MM.1S (cell line): ENCODE data around the gene CLIC1.
A peak's percentile ranks its signal among the peaks of the same experiment; 100 is the strongest.

ENCODE experiments used
- DNase-seq: peaks from one replicate; pipeline ENCODE4 v3.0.0-alpha.2; 2015
- H2AFZ ChIP-seq: fragments of 300-600 bp; sonication (generic); 2 replicates; pipeline ENCODE4 v1.6.0; 2016; ENCODE audit warnings: antibody characterized with exemption, low read length
- H3F3A ChIP-seq: fragments of 300-600 bp; sonication (generic); 2 replicates; pipeline ENCODE4 v1.6.1; 2016; ENCODE audit warnings: mild to moderate bottlenecking, antibody characterized with exemption, low read length, moderate library complexity, mixed read lengths; ENCODE audit not compliant: insufficient read depth
- H3K27ac ChIP-seq: fragments of 300-600 bp; sonication (generic); 2 replicates; pipeline ENCODE4 v1.5.1; 2016; ENCODE audit warnings: mild to moderate bottlenecking, low read length
- H3K27me3 ChIP-seq: fragments of 300-600 bp; sonication (generic); replicated peaks from 2 replicates; pipeline ENCODE4 v1.6.0; 2016; ENCODE audit warnings: low read length; ENCODE audit not compliant: insufficient read depth
- H3K36me3 ChIP-seq: fragments of 300-600 bp; sonication (generic); replicated peaks from 2 replicates; pipeline ENCODE4 v1.6.1; 2016; ENCODE audit warnings: mild to moderate bottlenecking, low read length, mixed read lengths; ENCODE audit not compliant: insufficient read depth
- H3K4me1 ChIP-seq: fragments of 300-600 bp; sonication (generic); 2 replicates; pipeline ENCODE4 v1.6.1; 2016; ENCODE audit warnings: low read length, mixed read lengths
- H3K4me2 ChIP-seq: fragments of 300-600 bp; sonication (generic); 2 replicates; pipeline ENCODE4 v1.6.0; 2016; ENCODE audit warnings: low read depth, low read length
- H3K4me3 ChIP-seq: fragments of 300-600 bp; sonication (generic); 2 replicates; pipeline ENCODE4 v1.5.1; 2016; ENCODE audit warnings: low read length, mixed read lengths
- H3K79me2 ChIP-seq: fragments of 300-600 bp; sonication (generic); 2 replicates; pipeline ENCODE4 v1.6.1; 2016; ENCODE audit warnings: mixed run types, low read length, mixed read lengths
- H3K9ac ChIP-seq: fragments of 300-600 bp; sonication (generic); 2 replicates; pipeline ENCODE4 v1.6.1; 2016; ENCODE audit warnings: low read length, mixed read lengths
- H3K9me2 ChIP-seq: fragments of 300-600 bp; sonication (generic); replicated peaks from 2 replicates; pipeline ENCODE4 v1.6.1; 2016; ENCODE audit warnings: mild to moderate bottlenecking, low read length, mixed read lengths; ENCODE audit not compliant: insufficient read depth
- H3K9me3 ChIP-seq: fragments of 300-600 bp; sonication (generic); replicated peaks from 2 replicates; pipeline ENCODE4 v1.6.1; 2016; ENCODE audit warnings: mild to moderate bottlenecking, low read length, mixed read lengths; ENCODE audit not compliant: insufficient read depth
- H4K20me1 ChIP-seq: fragments of 300-600 bp; sonication (generic); 2 replicates; pipeline ENCODE4 v1.6.1; 2016; ENCODE audit warnings: mild to moderate bottlenecking, low read length, moderate library complexity, mixed read lengths; ENCODE audit not compliant: insufficient read depth
- EZH2 ChIP-seq: fragments of 300-600 bp; sonication (generic); optimal IDR thresholded peaks from 2 replicates; pipeline ENCODE3; 2017; ENCODE audit warnings: low read depth, mild to moderate bottlenecking, antibody characterized with exemption, low read length, mixed read lengths
- EZH2phosphoT487 ChIP-seq: fragments of 300-600 bp; sonication (generic); IDR thresholded peaks from 2 replicates; pipeline ENCODE4 v1.6.1; 2018; ENCODE audit warnings: antibody characterized with exemption, low read length
- TF ChIP-seq, protein P1 (sequence below): fragments of 300-600 bp; sonication (generic); IDR thresholded peaks from 2 replicates; pipeline ENCODE4 v1.5.1; 2016; ENCODE audit warnings: antibody characterized with exemption, low read length, mixed read lengths

CLIC1 gene

DNA sequence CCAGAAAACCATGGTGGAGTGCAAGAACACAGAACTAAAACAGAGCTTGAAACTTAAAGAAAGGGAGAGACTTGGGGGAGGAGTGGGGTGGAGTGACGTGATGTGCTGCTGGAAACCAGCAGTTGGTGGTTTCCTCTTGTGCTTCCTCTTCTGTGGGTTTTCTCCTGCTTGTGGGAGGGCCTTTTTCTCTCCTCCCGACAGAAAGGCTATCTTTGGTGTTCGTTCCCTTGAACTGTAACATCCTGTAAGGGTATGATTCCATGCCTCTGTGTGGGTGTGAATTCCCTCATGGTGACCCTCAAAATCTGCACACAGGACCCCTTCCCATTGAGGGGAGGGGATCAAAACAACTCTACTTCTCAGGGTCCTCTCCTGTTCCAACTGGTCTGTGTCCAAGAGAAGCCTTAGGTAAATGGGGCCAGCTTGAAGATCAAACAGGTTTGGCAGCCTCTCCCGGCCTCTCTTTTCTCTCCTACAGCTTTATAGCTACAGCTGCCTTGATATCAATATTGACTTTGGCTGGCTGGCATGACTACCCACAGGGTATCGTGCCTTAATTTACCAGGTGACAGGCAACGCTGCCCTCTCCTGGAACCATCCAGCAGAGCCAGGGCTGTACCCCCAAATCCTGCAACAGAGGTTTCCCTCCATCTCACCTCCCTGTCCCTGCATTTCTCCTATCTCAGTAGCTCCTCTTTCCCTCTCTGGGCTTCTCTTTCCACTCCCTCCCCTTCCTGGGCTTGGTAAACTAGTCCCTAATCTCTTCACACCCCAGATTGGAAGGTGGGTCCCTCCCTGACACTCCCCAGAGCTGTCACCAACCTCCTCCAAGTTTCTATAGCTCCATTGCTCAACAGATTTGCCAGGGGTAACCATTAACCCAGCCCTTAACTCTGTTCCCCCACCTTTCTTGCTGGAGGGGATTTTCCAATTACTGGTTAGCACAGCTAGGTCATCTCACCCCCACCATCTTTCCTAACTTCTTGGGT is 2.0 kb upstream of the CLIC1 start:
- Histone ChIP-seq H3K27me3 (no peaks in the 10 kb centered on the region), H3K4me3 (peak overlapping the region; percentile 59), H3F3A (peaks cover 54% of the 10 kb centered on the region), H3K4me1 (peaks cover 34% of the 10 kb centered on the region), H3K9me3 (no peaks in the 10 kb centered on the region), H3K27ac (peak overlapping the region; percentile 98), H3K36me3 (peaks cover 10% of the 10 kb centered on the region), H2AFZ (no peak overlapping the region), H3K4me2 (peak overlapping the region; percentile 99), H4K20me1 (no peaks in the 10 kb centered on the region), H3K9ac (peak overlapping the region; percentile 91), H3K9me2 (no peaks in the 10 kb centered on the region), H3K79me2 (peaks cover 43% of the 10 kb centered on the region)
- no peak for TF ChIP-seq EZH2
- TF ChIP-seq, protein P1, sequence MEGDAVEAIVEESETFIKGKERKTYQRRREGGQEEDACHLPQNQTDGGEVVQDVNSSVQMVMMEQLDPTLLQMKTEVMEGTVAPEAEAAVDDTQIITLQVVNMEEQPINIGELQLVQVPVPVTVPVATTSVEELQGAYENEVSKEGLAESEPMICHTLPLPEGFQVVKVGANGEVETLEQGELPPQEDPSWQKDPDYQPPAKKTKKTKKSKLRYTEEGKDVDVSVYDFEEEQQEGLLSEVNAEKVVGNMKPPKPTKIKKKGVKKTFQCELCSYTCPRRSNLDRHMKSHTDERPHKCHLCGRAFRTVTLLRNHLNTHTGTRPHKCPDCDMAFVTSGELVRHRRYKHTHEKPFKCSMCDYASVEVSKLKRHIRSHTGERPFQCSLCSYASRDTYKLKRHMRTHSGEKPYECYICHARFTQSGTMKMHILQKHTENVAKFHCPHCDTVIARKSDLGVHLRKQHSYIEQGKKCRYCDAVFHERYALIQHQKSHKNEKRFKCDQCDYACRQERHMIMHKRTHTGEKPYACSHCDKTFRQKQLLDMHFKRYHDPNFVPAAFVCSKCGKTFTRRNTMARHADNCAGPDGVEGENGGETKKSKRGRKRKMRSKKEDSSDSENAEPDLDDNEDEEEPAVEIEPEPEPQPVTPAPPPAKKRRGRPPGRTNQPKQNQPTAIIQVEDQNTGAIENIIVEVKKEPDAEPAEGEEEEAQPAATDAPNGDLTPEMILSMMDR = peak; percentile 40
- DNase-seq = peak; percentile 81

DNA sequence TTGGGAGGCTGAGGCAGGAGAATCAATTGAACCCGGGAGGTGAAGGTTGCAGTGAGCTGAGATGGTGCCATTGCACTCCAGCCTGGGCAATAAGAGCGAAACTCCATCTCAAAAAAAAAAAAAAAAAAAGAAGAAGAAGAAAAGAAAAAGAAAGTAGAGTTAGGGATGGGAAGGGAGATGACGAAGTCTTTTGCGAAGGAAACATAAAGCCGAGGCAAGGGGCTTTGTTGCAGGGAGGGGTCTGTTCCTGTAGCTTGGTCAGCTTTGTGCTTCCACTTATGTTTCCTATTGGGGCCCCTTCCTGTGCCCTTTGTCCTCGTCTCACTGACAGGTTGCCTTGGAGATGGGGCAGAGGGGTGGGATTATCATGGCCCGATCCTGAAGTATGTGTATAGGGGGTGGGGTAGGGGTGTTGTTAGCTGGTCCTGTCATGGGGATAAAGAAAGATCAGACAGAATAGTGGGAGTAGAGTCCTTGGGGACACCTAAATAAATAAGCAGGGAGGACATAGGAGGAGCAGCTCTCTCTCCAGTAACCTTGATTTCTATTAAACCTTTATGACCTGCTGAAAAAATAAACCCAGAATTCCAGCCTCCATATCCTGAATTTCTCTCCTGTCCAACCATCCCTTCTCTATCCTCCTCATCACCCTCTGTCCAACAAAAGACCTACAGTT is 1.1 kb upstream of the CLIC1 start:
- Histone ChIP-seq H3K27me3 (no peaks in the 10 kb centered on the region), H3K4me3 (peak overlapping the region; percentile 59), H3K9me3 (no peaks in the 10 kb centered on the region), H3K4me1 (peaks cover 36% of the 10 kb centered on the region), H3K9ac (peak overlapping the region; percentile 91), H3K27ac (peak overlapping the region; percentile 98), H2AFZ (no peak overlapping the region), H3K36me3 (peaks cover 10% of the 10 kb centered on the region), H4K20me1 (no peaks in the 10 kb centered on the region), H3K79me2 (peaks cover 47% of the 10 kb centered on the region), H3K9me2 (no peaks in the 10 kb centered on the region), H3F3A (peaks cover 54% of the 10 kb centered on the region), H3K4me2 (peak overlapping the region; percentile 99)
- no peak for DNase-seq
- no peak for TF ChIP-seq EZH2phosphoT487
- TF ChIP-seq, protein P1 = no peak
- TF ChIP-seq EZH2 = no peak

DNA sequence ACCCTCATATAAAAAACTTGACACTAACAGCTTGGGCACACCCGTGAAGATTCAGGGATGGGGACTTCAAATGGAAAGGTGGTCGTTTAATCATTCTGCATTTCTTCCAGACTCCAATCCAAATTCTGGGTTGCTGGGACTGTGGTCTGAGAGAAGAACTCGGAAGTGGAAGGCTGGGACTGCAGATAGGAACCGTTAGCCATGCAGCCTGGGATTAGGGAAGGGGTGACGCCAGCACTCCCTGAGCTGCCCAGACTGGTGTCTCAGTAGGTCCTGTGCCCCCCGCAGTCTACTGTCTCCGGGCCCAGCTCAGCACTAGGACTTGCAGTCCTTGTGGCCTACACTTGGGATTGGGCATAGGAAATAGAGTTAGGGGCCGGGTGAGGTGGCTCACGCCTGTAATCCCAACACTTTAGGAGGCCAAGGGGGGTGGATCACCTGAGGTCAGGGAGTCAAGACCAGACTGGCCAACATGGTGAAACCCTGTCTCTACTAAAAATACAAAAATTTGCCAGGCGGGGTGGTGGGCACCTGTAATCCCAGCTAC is 511 bp upstream of the CLIC1 start:
- peaks cover 10% of the 10 kb centered on the region for H3K36me3 ChIP-seq
- H3K9me3 ChIP-seq = no peaks in the 10 kb centered on the region
- peak overlapping the region; percentile 99 for H3K4me2 ChIP-seq
- no peaks in the 10 kb centered on the region for H4K20me1 ChIP-seq
- H3K4me1 ChIP-seq = peaks cover 36% of the 10 kb centered on the region
- peak overlapping the region; percentile 84 for H3K4me3 ChIP-seq
- H3K9ac ChIP-seq = peak overlapping the region; percentile 91
- DNase-seq = no peak
- H3K27me3 ChIP-seq = no peaks in the 10 kb centered on the region
- peaks cover 60% of the 10 kb centered on the region for H3F3A ChIP-seq
- H3K79me2 ChIP-seq = peaks cover 53% of the 10 kb centered on the region
- no peak for TF ChIP-seq EZH2phosphoT487
- TF ChIP-seq, protein P1 = no peak
- no peak for TF ChIP-seq EZH2
- peak overlapping the region; percentile 9; the same call in 1 of the 2 replicates for H2AFZ ChIP-seq
- peak overlapping the region; percentile 98 for H3K27ac ChIP-seq
- no peaks in the 10 kb centered on the region for H3K9me2 ChIP-seq
